Breast epithelium (tissue), 4 donors: ENCODE data around the gene RABGAP1L. TPM values are rescaled to one million over a fixed set of nuclear protein-coding genes. Genes with fewer than 3 reads are reported as not detected.

Experiments
- DNase-seq, 2 donors: peaks; one replicate each; pipeline ENCODE4 v3.0.0-alpha.2; 2019; ENCODE audit warnings: low spot score in 2 of 2
- H3K27ac ChIP-seq, 2 donors: fragments of 200-600 bp; sonication (generic) in 1 of 2; one replicate each; pipeline ENCODE4 v1.5.1; 2016 to 2019; ENCODE audit warnings: mild to moderate bottlenecking in 1 of 2
- H3K27me3 ChIP-seq, 2 donors: fragments of 200-600 bp; sonication (generic) in 1 of 2; one replicate each; pipeline versions ENCODE4 v1.5.1 to v1.6.0; 2017 to 2019; ENCODE audit warnings: control low read depth in 1 of 2, mild to moderate bottlenecking in 1 of 2
- H3K36me3 ChIP-seq: fragments of 200-600 bp; one replicate; pipeline ENCODE4 v1.5.1; 2019
- H3K4me1 ChIP-seq, 2 donors: fragments of 200-600 bp; sonication (generic); one replicate each; pipeline ENCODE4 v1.5.1; 2016 to 2019; ENCODE audit warnings: control low read depth in 1 of 2
- H3K4me3 ChIP-seq, 3 donors: fragments of 200-600 bp; sonication (generic); 1 replicate in 2 of 3; 2 replicates in 1 of 3; pipeline ENCODE4 v1.5.1; 2016 to 2019; ENCODE audit warnings: mild to moderate bottlenecking in 3 of 3, moderate library complexity in 2 of 3
- H3K9me3 ChIP-seq, 2 donors: fragments of 200-600 bp; sonication (generic) in 1 of 2; one replicate each; pipeline ENCODE4 v1.5.1; 2016 to 2019; ENCODE audit warnings: control low read depth in 1 of 2
- CTCF ChIP-seq, 3 donors: fragments of 450-650 bp; IDR thresholded peaks; one replicate each; pipeline ENCODE4 v1.5.1; 2016 to 2017; ENCODE audit warnings: antibody characterized with exemption in 3 of 3, mild to moderate bottlenecking in 3 of 3, moderate library complexity in 3 of 3
- POLR2A ChIP-seq: fragments of 450-650 bp; IDR thresholded peaks from one replicate; pipeline ENCODE4 v1.6.1; 2016; ENCODE audit warnings: antibody characterized with exemption, mild to moderate bottlenecking, moderate library complexity
- POLR2AphosphoS5 ChIP-seq, 3 donors: sonication (generic); formaldehyde crosslinking; IDR thresholded peaks; one replicate each; pipeline ENCODE4 v1.6.1; 2017; ENCODE audit warnings: antibody characterized with exemption in 3 of 3
- intact Hi-C: fragments of 100-400 bp; cut with DNase I; formaldehyde crosslinking; loops from one replicate; pipeline ENCODE4 v1.15.1; 2023; ENCODE audit warnings: low total_unique reads
- total RNA-seq, 3 donors: library from RNA; depleted of rRNA; stranded (reverse); fragments of >200 nt; gene quantifications; one replicate each; pipeline ENCODE4 v1.1.0, GENCODE V29; 2016

RABGAP1L gene
- total RNA-seq, 3 donors from 2014 or later, result 41.3 to 83.7 (median 49.5) TPM

GRCh38 chr1:174417921-174418320 is 258.6 kb downstream of the RABGAP1L start:
- no peaks in the 10 kb centered on the region for H3K4me1 ChIP-seq
- no peak for TF ChIP-seq CTCF (IDR thresholded peaks at IDR 0.05)
- no peak for TF ChIP-seq POLR2AphosphoS5 (IDR thresholded peaks at IDR 0.05)
- TF ChIP-seq POLR2A, result no peak
- no peaks in the 10 kb centered on the region for H3K36me3 ChIP-seq
- H3K27me3 ChIP-seq, result no peaks in the 10 kb centered on the region
- no peak for DNase-seq
- H3K9me3 ChIP-seq, result no peaks in the 10 kb centered on the region
- no peak overlapping the region for H3K4me3 ChIP-seq
- intact Hi-C loops, result no loop called here
- no peak overlapping the region for H3K27ac ChIP-seq

GRCh38 chr1:174425121-174425520 is 265.8 kb downstream of the RABGAP1L start:
- Histone ChIP-seq H3K27ac (no peak overlapping the region), H3K36me3 (no peaks in the 10 kb centered on the region), H3K4me3 (no peak overlapping the region), H3K27me3 (no peaks in the 10 kb centered on the region), H3K4me1 (no peaks in the 10 kb centered on the region), H3K9me3 (no peaks in the 10 kb centered on the region)
- TF ChIP-seq POLR2A (no peak), CTCF (IDR thresholded peaks at IDR 0.05) (no peak), POLR2AphosphoS5 (IDR thresholded peaks at IDR 0.05) (no peak)
- intact Hi-C loops, result no loop called here
- DNase-seq, result no peak

- no peak overlapping the region for H3K27ac ChIP-seq
- intact Hi-C loops, result no loop called here
- H3K9me3 ChIP-seq, result no peaks in the 10 kb centered on the region
- no peak for DNase-seq
- no peaks in the 10 kb centered on the region for H3K27me3 ChIP-seq
- H3K4me1 ChIP-seq, result no peaks in the 10 kb centered on the region
- H3K36me3 ChIP-seq, result no peaks in the 10 kb centered on the region
- no peak for TF ChIP-seq CTCF (IDR thresholded peaks at IDR 0.05)
- no peak for TF ChIP-seq POLR2A
- TF ChIP-seq POLR2AphosphoS5 (IDR thresholded peaks at IDR 0.05), result no peak
- H3K4me3 ChIP-seq, result no peak overlapping the region
Measured at GRCh38 chr1:174426153-174426552, 266.8 kb downstream of the RABGAP1L start.

GRCh38 chr1:174428033-174428432 is 268.7 kb downstream of the RABGAP1L start:
- no peak for DNase-seq
- Histone ChIP-seq H3K27me3 (no peaks in the 10 kb centered on the region), H3K36me3 (no peaks in the 10 kb centered on the region), H3K27ac (no peak overlapping the region), H3K4me3 (no peak overlapping the region), H3K9me3 (no peaks in the 10 kb centered on the region), H3K4me1 (no peaks in the 10 kb centered on the region)
- TF ChIP-seq CTCF (IDR thresholded peaks at IDR 0.05), result no peak
- no peak for TF ChIP-seq POLR2AphosphoS5 (IDR thresholded peaks at IDR 0.05)
- TF ChIP-seq POLR2A, result no peak
- intact Hi-C loops, result no loop called here

- DNase-seq, result no peak
- intact Hi-C loops, result no loop called here
- Histone ChIP-seq H3K4me3 (no peak overlapping the region), H3K9me3 (no peaks in the 10 kb centered on the region), H3K27ac (no peak overlapping the region), H3K27me3 (no peaks in the 10 kb centered on the region), H3K36me3 (no peaks in the 10 kb centered on the region), H3K4me1 (no peaks in the 10 kb centered on the region)
- no peak for TF ChIP-seq CTCF (IDR thresholded peaks at IDR 0.05)
- TF ChIP-seq POLR2A, result no peak
- TF ChIP-seq POLR2AphosphoS5 (IDR thresholded peaks at IDR 0.05), result no peak
Measured at GRCh38 chr1:174428739-174429138, 269.4 kb downstream of the RABGAP1L start.
